ENCODE data around the gene CABCOCO1.

Gene CABCOCO1

DNA sequence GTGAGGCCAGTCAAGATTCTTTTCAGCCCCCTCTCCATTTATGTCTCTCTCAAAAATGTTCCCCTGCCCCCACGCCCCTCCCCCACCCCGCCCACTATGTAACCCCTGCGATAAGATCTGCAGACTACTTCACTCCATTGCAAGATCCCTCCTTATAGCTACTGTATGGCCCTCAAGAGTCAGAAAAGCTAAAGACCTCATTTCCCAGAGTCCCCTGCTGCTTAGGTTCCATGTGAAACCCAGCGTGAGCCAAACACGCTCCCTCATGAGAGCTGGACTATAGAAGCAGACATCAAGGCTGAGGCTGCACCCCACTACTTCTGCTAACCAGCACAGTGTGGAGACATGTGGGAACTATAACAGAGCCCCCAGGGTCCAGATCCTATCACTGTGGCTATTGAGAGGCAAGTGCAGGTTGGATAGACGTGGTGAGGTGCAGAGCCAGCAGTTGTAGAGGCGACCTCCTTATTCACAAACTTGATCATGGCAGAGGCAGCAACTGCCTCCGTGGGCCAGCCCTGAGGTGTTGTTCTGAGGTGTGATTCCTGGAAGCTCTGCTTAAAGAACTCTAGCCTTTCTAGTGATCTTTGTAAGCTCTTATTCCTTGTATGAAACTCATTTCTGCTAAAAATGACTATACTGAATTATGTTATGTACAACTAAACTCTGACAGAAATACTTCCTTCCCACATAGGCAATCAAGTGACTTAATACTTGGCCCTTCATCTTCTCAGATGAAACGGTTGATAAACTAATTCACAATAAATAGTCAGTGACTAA, 121.8 kb downstream of the CABCOCO1 start:
- peak in 1 of 2 donors; percentile 9 for DNase-seq (ENCODE audit: low read depth in 2 of 2)

DNA sequence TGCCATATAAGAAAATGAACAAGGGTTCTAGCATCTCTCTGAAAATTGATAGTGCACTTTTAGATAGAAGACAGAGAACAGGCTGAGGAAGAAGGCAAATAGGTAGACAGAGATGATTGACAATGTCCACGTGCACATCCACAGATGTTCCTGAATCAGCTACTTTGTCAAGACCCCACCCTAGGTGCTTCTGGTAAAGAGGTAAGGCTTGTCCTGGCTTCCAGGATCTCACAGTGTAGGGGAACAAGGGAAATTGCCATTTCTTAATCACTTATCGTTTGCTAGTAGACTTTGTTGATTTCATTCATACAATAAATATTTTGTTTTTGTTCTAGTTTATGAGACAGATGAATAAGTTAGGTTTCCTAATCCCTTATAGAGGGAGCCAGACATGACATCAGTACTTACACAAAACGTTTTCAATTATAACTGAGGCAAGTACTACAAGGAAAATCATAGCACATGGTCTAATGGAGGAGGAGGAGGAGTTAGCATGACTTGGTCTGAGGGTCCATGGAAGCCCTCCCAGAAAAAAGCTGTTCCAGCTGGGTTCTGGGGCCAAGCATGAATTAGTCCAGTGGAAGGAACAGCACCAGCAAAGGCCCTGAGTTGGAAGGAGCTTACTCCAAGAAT, 122.9 kb downstream of the CABCOCO1 start:
- no peak for DNase-seq (ENCODE audit: low read depth in 2 of 2)

DNA sequence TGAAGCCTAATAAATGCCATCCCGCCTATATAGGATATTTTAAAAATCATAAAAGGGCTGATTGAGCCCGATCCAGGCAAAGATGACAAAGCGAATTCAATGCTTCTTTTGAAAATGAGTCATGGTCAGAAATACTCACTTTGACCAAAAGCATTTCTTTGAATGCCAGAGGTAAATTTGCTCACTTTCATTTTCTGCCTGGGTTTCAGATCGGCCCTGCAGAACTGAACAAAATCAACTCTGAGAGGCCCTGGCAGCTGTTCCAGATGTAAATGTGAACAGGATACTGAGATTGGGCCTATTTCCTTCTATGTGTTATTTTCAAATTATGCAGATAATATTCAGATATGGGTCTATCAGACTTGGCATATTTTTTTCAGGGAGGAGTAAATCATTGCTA, 124.0 kb downstream of the CABCOCO1 start:
- DNase-seq (ENCODE audit: low read depth in 2 of 2): no peak

GRCh38 chr10:61787170-61787569, 124.4 kb downstream of the CABCOCO1 start:
- no peak for DNase-seq (ENCODE audit: low read depth in 2 of 2)

DNA sequence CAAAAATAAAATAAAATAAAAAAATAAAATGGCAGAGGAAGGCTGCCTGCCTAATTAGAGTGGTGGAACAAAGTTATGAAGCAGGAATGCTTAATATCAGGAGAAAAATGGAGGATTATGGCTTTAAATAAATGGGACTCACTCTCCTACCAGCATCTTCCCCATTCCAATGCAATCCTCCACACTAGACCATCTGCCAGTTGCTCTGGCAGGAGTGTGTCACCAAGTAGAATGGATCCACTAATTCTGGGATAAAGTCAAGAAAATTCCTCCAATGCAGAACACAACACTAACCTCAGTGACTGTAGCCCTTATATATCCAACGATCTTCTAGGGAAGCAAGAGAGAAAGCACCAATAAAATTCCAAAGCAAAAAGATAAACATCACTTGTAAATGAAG, 126.3 kb downstream of the CABCOCO1 start:
- DNase-seq (ENCODE audit: low read depth in 2 of 2): no peak

GRCh38 chr10:61791216-61791615, 128.5 kb downstream of the CABCOCO1 start:
- DNase-seq (ENCODE audit: low read depth in 2 of 2): no peak

DNA sequence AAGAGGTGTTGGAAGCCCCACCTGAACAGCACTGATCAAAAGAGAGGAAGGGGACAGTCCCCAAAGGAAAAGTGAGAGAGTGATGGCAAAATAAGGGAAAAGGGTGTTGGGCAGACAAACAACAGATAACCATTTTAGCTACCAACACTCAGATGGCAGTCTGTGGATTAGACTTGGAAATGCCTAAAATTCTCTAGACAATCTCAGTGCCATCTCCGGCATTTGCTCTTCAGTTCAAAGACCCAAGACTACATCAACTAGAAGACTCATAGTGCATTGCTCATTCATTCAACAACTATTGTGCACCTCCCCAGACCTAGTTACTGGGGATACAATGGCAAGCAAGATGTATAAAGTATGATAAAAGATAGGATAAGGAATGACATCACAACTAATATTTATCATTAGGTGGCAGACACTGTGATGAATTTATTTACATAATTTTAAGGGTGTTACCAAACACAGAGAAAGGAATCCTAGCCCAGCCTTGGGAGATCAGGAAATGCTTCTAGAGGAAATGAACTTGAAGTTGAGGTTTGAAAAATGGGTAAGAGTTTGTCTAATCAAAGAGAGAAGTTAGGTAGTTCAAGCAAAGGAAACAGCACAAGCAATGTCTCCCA, 129.5 kb downstream of the CABCOCO1 start:
- DNase-seq (ENCODE audit: low read depth in 2 of 2): no peak

DNA sequence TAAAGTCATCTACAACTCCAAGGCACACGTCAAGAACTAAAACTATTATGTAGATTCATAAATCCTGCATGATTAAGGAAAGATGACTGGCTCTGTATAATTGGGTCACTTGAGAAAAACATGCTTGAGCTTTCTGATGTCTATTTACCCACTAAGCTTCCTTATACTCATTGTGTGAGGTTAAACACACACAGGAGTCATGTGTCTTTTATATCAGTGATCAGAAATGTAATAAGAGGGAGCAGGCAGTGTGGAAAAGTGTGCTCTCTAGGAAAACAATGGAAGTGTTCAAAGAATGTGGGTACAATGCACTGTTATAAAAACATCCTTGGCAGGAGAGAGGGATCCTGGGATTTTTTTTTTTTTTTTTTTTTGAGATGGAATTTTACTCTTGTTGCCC, 130.2 kb downstream of the CABCOCO1 start:
- no peak for DNase-seq (ENCODE audit: low read depth in 2 of 2)

DNA sequence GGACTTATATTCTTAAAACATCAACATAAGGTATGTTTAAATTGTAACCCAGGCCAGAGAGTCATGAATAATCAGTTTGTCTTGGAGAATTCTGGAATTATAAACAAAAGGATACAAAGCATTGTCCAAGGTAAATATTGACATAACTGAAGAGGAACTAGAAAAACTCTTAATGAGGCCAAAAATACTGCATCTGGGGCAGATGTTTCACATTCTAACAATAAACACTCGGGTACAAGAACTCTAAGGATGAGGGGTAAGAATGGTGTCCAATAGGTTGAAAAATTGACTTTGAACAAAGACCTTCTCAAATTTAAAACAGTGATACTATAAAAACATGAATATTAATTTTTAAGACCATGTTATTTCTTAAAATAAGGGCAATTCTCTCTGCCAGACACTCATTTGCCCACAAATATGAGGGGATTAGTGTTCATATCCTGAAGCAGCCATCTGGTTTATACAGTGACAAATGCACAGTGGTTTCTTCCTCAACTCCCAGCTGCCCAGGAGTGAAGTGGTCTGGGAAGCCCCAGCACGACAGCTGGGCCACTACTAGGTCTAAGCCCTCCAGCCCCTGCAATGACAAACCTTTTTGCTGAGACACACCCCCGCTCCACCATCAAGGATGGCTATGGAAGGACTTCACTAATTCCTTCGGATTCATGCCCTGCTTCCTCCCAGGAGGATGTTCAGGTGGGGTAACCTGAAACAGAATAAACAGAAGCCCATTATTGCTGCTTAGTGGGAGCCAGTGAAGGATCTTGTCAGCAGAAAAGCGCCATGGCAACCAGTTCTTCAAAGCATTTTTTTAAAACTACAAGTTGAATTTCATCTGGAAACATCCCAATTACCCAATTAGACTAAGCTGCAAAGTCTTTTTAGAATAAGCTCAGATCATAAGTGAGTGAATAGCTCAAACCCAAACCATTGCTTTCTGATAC, 131.3 kb downstream of the CABCOCO1 start:
- DNase-seq (ENCODE audit: low read depth in 2 of 2): no peak

- no peak for DNase-seq (ENCODE audit: low read depth in 2 of 2)
Observed at GRCh38 chr10:61795147-61795546, 132.4 kb downstream of the CABCOCO1 start.

GRCh38 chr10:61795551-61795950, 132.8 kb downstream of the CABCOCO1 start:
- DNase-seq (ENCODE audit: low read depth in 2 of 2): no peak

DNA sequence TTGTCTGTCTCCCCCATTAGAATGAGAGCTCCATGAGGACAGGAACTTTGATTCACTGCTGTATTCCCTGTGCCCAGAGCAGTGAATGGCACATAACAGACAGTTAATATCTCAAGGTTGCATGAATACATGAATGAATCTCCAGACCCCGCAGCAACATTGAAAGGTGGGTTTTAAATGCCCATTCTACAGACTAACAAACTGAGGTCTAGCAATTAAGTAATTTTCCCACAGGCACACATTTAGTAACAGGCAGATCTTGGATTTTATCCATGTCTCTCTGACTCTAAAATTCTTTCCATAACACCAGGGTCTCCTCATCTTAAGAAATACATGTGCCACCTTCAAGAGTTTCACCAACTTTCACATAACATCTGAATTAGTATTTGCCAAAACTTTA, 134.1 kb downstream of the CABCOCO1 start:
- no peak for DNase-seq (ENCODE audit: low read depth in 2 of 2)

DNA sequence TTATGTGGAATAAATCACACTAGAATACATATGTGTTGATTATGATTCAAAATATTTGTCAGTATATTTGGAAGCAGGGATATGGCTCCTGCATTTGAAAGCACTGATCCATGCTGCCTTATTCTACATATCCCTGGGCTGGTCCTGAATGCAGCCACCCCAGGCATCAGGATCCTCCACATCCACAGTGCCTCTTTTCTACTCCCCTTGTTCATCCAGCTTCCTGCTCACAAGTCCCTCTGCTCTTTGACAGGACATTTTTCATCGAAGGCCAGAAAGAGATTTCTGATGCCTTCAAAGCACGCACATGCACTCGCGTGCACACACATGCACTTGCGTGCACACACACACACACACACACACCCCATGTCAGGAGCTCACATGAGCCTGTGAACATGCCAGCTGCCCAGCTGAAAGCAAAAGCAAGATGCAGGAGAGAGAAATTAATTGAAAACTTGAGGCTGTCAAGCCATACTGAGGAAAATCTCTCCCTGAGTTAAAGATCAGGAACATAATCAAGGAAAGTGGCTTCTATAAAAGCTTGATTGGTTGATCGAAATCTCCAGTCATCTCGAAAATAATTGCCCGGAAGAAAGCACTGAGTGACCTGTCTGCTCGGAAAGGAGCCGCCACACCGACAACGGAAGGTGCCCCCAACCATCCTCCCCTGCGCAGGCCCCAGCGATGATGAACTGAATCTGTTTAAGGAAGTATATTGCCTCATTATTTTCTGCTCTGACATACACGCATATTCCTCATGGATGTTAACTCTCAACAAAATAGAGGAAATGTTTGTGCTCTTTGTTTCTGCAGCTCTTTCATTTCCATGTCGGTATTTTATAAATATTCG, 134.8 kb downstream of the CABCOCO1 start:
- no peak for DNase-seq (ENCODE audit: low read depth in 2 of 2)

DNA sequence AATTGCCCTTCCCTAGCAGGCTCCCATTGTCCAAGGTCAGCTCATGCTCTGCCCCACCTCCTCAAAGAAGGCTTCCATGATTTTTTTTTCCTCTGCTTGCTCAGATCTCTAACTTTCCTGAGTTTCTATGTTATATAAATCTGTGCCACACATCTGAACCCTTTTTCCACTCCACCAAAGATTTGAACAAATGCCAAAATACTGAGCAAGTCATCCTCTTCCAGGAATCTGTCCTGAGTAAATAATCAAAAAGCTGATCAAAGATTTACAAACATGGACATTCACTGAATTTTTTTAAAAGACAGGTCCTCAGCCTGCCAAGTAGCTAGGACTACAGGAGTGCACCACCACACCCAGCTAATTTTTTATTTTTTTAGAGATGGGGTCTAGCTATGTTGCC, 136.0 kb downstream of the CABCOCO1 start:
- no peak for DNase-seq (ENCODE audit: low read depth in 2 of 2)

DNA sequence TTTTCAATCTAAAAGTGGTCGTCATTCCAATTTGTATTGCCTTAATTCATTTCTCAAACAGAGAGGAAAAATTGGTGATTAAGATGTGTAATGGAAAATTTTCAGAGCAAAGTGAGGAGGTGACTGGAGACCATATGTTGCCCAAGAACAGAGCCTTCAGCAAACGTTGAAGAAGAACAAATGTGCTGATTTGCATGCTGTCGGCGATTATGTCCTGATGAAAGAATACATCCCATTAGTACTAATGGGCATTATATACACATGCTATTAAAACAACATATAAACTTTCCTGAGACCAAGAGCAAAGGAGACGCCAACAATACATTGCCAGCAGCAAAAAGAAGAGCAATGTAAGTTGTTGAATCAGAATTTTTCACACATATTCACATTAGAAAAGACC, 138.8 kb downstream of the CABCOCO1 start:
- DNase-seq (ENCODE audit: low read depth in 2 of 2): no peak

DNA sequence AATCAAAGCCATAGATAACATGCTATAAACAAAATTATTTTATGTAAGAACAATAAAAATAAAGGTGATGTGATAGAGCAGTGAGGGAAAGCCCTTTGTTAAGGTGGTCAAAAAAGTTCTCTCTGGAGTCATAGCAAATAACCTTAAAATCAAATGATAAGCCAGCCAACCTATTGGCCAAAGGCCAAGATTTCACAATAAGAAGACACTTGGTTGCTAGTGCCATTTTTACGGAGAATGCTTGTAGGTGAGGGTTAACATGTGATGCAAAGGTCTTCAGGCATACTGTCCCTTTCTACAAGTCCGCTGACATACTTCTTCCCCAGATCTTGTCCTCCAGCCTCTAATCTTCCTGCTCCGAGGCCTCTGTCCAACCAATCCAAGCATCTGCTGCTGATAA, 140.5 kb downstream of the CABCOCO1 start:
- DNase-seq (ENCODE audit: low read depth in 2 of 2): no peak

GRCh38 chr10:61804414-61804813, 141.7 kb downstream of the CABCOCO1 start:
- DNase-seq (ENCODE audit: low read depth in 2 of 2): no peak

DNA sequence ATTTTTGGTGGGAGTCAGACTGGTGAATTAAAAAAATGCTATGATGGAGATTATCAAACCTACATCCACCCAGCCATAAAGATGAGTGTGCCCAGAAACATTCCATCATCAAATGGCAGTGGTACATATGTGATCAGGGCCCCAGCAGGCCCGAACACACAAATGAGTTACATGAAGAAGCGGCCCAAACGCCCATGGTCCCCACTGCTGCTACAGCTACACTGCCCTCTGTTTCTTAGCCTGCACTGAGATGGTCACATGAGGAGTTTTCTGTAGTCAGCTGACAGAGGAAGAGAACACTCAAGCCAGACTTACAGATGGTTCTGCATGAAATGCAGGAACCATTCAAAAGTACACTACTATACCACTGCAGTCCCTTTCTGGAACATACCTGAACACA, 142.4 kb downstream of the CABCOCO1 start:
- no peak for DNase-seq (ENCODE audit: low read depth in 2 of 2)

DNA sequence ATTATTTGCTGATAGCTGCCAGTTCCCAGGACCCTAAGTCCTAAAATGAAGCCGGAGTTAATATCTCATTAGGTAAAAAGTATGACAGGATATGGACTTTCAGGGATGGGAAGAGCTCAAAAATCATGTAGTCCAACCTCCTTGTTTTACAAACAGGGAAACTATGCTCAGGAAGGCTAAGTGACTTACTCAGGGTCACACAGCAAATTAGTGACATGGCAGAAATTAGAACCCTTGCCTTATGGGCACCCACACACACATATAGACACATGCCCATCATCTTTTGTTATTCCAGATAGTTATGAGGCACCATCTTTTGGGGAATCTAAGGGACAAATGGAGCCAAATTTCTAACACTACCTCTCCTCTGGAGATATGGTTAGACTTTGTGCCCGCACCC, 147.5 kb downstream of the CABCOCO1 start:
- no peak for DNase-seq (ENCODE audit: low read depth in 2 of 2)

- DNase-seq (ENCODE audit: low read depth in 2 of 2): no peak
Observed at GRCh38 chr10:61812052-61812721, 149.5 kb downstream of the CABCOCO1 start.

DNA sequence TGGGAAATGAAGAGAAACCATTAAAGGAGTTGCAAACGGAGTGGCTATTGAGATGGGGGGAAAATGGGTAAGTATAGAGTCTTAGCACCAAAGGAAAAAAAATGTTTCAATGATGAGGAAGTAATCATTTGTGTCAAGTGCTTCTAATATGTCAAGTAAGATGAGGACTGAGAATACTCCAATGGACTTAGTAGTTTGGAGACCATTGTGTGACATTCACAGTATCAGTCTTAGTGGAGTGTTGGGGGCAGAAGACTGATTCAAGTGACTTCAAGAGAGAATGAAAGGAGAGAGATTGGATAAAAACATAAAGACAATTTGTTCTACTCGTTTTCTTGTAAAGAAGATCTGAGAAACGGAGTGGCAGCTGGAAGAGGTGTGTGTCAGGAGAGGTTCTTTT, 150.2 kb downstream of the CABCOCO1 start:
- DNase-seq (ENCODE audit: low read depth in 2 of 2): no peak
